Fibroblast of pulmonary artery (primary cell): ENCODE measurements around the gene ST8SIA6.
"Not testable (repeated sequence)": the region's sequence is repeated elsewhere in the genome, so short reads cannot be mapped to it uniquely, and the experiment has no call there.

Experiments used
- DNase-seq: peaks from one replicate; pipeline ENCODE4 v3.0.0-alpha.2; 2010; ENCODE audit warnings: low read depth
- H3K4me3 ChIP-seq: replicated peaks from 2 replicates; pipeline ENCODE4 v1.5.1; 2011; ENCODE audit warnings: low read depth, mild to moderate bottlenecking, control low read depth, low read length, moderate library complexity
- TF ChIP-seq, protein P1 (sequence below): IDR thresholded peaks from 2 replicates; pipeline ENCODE4 v1.5.1; 2011; ENCODE audit warnings: mild to moderate bottlenecking, control low read depth, low read length, inconsistent platforms; ENCODE audit errors: missing control alignments

ST8SIA6 gene

DNA sequence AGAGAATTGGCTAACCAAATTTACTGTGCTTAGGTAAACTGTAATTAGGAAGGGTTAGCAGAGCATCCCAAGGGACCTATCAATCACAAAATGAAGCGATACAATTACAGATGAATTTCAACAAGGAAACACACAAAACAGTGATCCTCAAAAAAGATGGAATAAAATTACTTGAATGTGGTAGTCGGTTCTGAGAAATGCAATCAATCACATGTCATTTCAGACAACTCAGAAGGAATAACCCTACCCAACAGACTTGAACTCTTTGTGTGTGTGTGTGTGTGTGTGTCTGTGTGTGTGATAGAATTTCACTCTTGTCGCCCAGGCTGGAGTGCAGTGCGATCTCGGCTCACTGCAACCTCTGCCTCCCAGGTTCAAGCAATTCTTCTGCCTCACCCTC, 43.5 kb downstream of the ST8SIA6 start:
- DNase-seq: no peak
- TF ChIP-seq, protein P1, sequence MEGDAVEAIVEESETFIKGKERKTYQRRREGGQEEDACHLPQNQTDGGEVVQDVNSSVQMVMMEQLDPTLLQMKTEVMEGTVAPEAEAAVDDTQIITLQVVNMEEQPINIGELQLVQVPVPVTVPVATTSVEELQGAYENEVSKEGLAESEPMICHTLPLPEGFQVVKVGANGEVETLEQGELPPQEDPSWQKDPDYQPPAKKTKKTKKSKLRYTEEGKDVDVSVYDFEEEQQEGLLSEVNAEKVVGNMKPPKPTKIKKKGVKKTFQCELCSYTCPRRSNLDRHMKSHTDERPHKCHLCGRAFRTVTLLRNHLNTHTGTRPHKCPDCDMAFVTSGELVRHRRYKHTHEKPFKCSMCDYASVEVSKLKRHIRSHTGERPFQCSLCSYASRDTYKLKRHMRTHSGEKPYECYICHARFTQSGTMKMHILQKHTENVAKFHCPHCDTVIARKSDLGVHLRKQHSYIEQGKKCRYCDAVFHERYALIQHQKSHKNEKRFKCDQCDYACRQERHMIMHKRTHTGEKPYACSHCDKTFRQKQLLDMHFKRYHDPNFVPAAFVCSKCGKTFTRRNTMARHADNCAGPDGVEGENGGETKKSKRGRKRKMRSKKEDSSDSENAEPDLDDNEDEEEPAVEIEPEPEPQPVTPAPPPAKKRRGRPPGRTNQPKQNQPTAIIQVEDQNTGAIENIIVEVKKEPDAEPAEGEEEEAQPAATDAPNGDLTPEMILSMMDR: no peak
- H3K4me3 ChIP-seq: no peak overlapping the region

DNA sequence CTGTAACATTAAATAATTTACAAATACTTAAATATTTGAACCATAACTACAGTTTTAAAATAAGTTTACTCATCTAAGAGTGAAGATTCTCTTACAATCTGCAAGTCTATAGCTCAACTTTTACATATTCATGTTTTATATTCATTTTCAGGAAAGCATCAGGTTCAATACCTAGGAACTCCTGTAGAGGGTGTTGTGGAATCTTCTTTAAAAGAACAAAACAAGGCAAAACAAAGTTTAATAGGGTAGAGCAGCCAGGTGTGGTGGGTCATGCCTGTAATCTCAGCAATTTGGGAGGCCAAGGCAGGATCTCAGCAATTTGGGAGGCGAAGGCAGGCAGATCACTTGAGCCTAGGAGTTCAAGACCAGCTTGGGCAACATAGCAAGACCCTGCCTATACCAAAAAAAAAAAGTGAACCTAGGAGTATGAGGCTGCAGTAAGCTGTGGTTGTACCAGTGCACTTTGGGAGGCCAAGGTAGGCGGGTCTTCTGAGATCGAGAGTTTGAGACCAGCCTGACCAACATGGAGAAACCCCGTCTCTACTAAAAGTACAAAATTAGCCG, 45.1 kb downstream of the ST8SIA6 start:
- TF ChIP-seq, protein P1: peak; percentile 59
- peak; percentile 29 for DNase-seq

DNA sequence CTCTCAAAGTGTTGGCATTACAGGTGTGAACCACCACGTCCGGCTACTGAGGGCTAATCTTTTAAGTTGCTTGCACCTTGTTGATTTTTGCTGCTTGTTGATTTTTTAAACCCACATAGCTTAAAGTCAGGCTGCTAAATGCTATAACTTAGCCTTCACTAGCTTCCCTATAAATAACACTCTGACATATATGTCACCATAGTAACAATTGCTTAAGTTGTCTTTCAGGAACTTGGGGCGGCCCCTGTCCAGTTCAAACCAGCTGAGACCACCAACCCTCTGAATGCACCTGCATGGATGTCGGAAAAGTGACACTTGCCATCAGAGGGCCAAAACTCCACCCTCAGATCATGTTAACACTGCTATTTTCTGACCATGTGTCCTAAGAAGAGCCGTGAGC, 47.3 kb downstream of the ST8SIA6 start:
- H3K4me3 ChIP-seq: no peak overlapping the region
- TF ChIP-seq, protein P1: no peak
- DNase-seq: no peak

More for the DNA sequence above, 45.1 kb downstream of the ST8SIA6 start:
- H3K4me3 ChIP-seq: no peak overlapping the region

DNA sequence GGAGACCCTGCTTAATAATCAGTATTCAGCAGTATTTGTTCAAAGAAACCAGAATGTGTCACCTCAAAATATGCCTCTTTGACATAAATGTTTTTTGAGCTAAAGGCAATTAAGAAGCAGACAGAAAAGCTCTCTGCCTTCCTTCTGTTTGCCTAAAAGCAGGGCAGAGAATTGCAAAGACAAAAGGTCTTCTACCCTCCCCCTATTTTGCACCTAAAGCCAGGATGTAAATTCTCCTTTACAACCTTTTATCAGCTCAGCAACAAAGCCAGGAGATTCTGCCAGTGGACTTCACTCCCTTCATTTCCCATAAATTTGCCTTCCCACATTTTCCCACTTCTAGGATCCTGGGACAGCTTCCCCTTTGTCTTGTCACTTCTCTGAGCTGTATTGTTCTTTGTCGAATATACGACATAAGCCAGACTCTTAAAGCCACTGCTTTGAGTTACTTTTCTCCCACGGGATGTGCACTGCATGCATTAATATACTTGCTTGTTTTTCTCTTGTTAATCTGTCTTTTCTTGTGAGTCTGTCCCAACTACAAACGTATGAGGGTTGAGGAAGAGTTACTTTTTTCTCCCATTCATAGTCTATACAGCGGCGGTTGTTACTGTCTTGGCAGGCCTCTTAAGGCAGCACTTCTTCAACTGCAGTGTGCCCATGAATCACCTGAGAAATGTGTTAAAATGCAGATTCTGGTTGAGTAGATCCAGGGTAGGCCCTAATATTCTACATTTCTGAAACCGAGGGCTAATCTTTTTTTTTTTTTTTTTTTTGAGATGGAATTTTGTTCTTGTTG, 48.2 kb downstream of the ST8SIA6 start:
- no peak overlapping the region for H3K4me3 ChIP-seq
- TF ChIP-seq, protein P1: no peak
- DNase-seq: no peak

DNA sequence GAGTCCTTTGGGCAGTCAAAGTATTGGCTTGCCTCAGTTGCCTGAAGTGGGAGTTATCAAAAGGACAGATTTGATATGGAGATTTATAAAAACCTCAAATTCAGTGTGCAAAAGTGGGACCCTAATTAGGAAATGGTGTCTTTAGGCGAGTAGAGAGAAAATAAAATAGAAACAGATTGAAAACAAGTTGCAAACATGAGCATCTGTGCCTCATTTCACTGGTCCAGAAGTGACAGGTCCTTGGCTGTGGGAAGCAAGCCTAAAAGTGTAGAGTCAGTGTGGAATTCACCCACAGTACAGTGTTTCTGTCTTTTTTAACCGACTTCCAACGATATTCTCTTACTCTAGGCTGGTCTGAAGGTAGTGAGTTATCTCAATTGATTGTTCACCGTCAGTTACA, 51.2 kb downstream of the ST8SIA6 start:
- no peak overlapping the region for H3K4me3 ChIP-seq
- TF ChIP-seq, protein P1: no peak
- no peak for DNase-seq

DNA sequence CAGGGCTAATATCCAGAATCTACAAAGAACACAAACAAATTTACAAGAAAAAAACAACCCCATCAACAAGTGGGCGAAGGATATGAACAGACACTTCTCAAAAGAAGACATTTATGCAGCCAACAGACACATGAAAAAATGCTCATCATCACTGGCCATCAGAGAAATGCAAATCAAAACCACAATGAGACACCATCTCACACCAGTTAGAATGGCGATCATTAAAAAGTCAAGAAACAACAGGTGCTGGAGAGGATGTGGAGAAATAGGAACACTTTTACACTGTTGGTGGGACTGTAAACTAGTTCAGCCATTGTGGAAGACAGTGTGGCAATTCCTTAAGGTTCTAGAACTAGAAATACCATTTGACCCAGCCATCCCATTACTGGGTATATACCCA, 52.4 kb downstream of the ST8SIA6 start:
- DNase-seq, H3K4me3 ChIP-seq: not testable (repeated sequence)

DNA sequence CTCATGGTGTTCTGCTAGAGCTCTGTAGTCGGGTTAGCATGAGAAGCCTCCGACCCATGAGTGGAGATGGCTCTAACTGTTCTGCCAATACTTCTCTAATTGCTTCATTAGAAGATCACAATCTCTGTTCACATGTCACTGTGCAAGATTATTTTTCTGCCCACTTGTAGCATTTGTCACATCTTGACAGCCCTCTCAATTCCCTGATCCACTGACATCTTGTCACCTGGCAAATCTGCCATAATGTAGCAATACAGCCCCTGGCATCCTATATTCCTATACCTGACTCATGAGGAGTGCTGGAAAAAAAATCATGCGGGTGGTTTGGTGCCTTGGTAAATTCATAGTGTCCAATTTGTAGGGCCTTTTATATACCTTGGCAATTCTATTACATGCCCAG, 58.4 kb downstream of the ST8SIA6 start:
- H3K4me3 ChIP-seq: no peak overlapping the region
- TF ChIP-seq, protein P1: no peak
- DNase-seq: no peak
